Measurements from ENCODE around the gene BTBD6. TPM values are rescaled to one million over a fixed set of nuclear protein-coding genes. Genes with fewer than 3 reads are reported as not detected.

Gene BTBD6
- total and polyA plus RNA-seq, 2 experiments from 2014 or later = 5.3 to 77.5 TPM

GRCh38 chr14:105209091-105209490, 39.2 kb upstream of the BTBD6 start:
- Histone ChIP-seq H3K27ac (no peak overlapping the region), H2AFZ (no peak overlapping the region), H4K20me1 (ENCODE audit: insufficient read depth) (no peaks in the 10 kb centered on the region), H3K9me3 (ENCODE audit: low read depth) (no peaks in the 10 kb centered on the region), H3K4me1 (ENCODE audit: insufficient read depth) (no peaks in the 10 kb centered on the region), H3K79me2 (ENCODE audit: insufficient read depth) (no peaks in the 10 kb centered on the region), H3K4me2 (ENCODE audit: unreplicated experiment) (no peak overlapping the region), H3K36me3 (ENCODE audit: low read depth) (no peaks in the 10 kb centered on the region), H3K9me2 (ENCODE audit: insufficient read depth) (no peaks in the 10 kb centered on the region), H3K27me3 (replicated peaks; ENCODE audit: insufficient read depth) (no peaks in the 10 kb centered on the region), H3K9ac (no peak overlapping the region), H3K4me3 (no peak overlapping the region), H3F3A (ENCODE audit: insufficient read depth) (no peaks in the 10 kb centered on the region)
- WGBS, 2 experiments (ENCODE audit: low coverage in 1 of 2, low lambda C conversion rate in 2 of 2, missing lambda C conversion rate in 2 of 2) = 87 to 90% methylated on average over 8 of the region's 8 CpGs
- in situ Hi-C loops (cut with MboI) = no loop called here
- TF ChIP-seq EZH2 (IDR thresholded peaks at IDR 0.05; ENCODE audit: insufficient read depth, poor library complexity, severe bottlenecking) = no peak
- TF ChIP-seq EZH2phosphoT487 (IDR thresholded peaks at IDR 0.05; ENCODE audit: insufficient read depth, low read depth) = no peak
- DNase-seq = no peak

DNA sequence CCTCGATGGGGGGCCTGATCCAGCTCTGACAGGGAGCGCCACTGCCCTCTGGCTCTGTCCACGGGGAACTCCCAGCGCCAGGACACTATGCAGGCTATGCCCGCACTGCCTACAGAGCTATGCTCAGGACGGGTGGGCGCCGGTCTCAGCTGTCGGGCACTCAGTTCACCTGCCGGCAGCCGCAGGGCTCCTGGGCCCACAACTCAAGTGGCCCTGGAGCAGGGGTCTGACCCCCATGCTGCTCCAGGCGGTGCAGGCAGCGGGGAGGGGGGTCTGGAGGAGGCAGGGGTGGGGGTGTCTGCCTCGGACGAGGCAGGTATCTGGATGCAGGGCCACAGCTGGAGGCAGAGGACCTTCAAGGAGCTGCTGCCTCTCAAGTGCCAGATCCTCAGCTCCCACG, 38.7 kb upstream of the BTBD6 start:
- in situ Hi-C loops (cut with MboI) = no loop called here

GRCh38 chr14:105210266-105211025, 37.9 kb upstream of the BTBD6 start:
- H3K4me2 ChIP-seq (ENCODE audit: unreplicated experiment) = no peak overlapping the region
- in situ Hi-C loops (cut with MboI) = no loop called here

More for the DNA sequence above, 38.7 kb upstream of the BTBD6 start:
- Histone ChIP-seq H3K27ac (no peak overlapping the region), H3K9me3 (ENCODE audit: low read depth) (no peaks in the 10 kb centered on the region), H3K4me1 (ENCODE audit: insufficient read depth) (no peaks in the 10 kb centered on the region), H3K9ac (no peak overlapping the region), H3K36me3 (ENCODE audit: low read depth) (no peaks in the 10 kb centered on the region), H2AFZ (no peak overlapping the region), H3F3A (ENCODE audit: insufficient read depth) (no peaks in the 10 kb centered on the region), H3K9me2 (ENCODE audit: insufficient read depth) (no peaks in the 10 kb centered on the region), H3K27me3 (replicated peaks; ENCODE audit: insufficient read depth) (no peaks in the 10 kb centered on the region), H3K79me2 (ENCODE audit: insufficient read depth) (no peaks in the 10 kb centered on the region), H3K4me3 (no peak overlapping the region), H4K20me1 (ENCODE audit: insufficient read depth) (no peaks in the 10 kb centered on the region), H3K4me2 (ENCODE audit: unreplicated experiment) (no peak overlapping the region)
- DNase-seq = no peak
- TF ChIP-seq EZH2phosphoT487 (IDR thresholded peaks at IDR 0.05; ENCODE audit: insufficient read depth, low read depth) (no peak), EZH2 (IDR thresholded peaks at IDR 0.05; ENCODE audit: insufficient read depth, poor library complexity, severe bottlenecking) (no peak)
- 96 to 100% methylated on average over 12 to 16 of the region's 16 CpGs for WGBS, 2 experiments (ENCODE audit: low coverage in 1 of 2, low lambda C conversion rate in 2 of 2, missing lambda C conversion rate in 2 of 2)

GRCh38 chr14:105211086-105211757, 37.1 kb upstream of the BTBD6 start:
- 90 to 94% methylated on average over 17 to 19 of the region's 23 CpGs for WGBS, 2 experiments (ENCODE audit: low coverage in 1 of 2, low lambda C conversion rate in 2 of 2, missing lambda C conversion rate in 2 of 2)
- H3K9me3 ChIP-seq (ENCODE audit: low read depth) = no peaks in the 10 kb centered on the region
- no peaks in the 10 kb centered on the region for H3K79me2 ChIP-seq (ENCODE audit: insufficient read depth)
- H3K4me2 ChIP-seq (ENCODE audit: unreplicated experiment) = no peak overlapping the region
- DNase-seq = no peak
- H3K4me3 ChIP-seq = no peak overlapping the region
- H3K9ac ChIP-seq = no peak overlapping the region
- H3K27me3 ChIP-seq (replicated peaks; ENCODE audit: insufficient read depth) = no peaks in the 10 kb centered on the region
- no peak overlapping the region for H3K27ac ChIP-seq
- H3K9me2 ChIP-seq (ENCODE audit: insufficient read depth) = no peaks in the 10 kb centered on the region
- no peaks in the 10 kb centered on the region for H3F3A ChIP-seq (ENCODE audit: insufficient read depth)
- no peaks in the 10 kb centered on the region for H3K4me1 ChIP-seq (ENCODE audit: insufficient read depth)
- H4K20me1 ChIP-seq (ENCODE audit: insufficient read depth) = no peaks in the 10 kb centered on the region
- H3K36me3 ChIP-seq (ENCODE audit: low read depth) = no peaks in the 10 kb centered on the region
- H2AFZ ChIP-seq = no peak overlapping the region
- TF ChIP-seq EZH2 (IDR thresholded peaks at IDR 0.05; ENCODE audit: insufficient read depth, poor library complexity, severe bottlenecking) (no peak), EZH2phosphoT487 (IDR thresholded peaks at IDR 0.05; ENCODE audit: insufficient read depth, low read depth) (no peak)
- in situ Hi-C loops (cut with MboI) = no loop called here

More at GRCh38 chr14:105210266-105211025, 37.9 kb upstream of the BTBD6 start:
- H3K36me3 ChIP-seq (ENCODE audit: low read depth) = no peaks in the 10 kb centered on the region
- H3K9me2 ChIP-seq (ENCODE audit: insufficient read depth) = no peaks in the 10 kb centered on the region
- H4K20me1 ChIP-seq (ENCODE audit: insufficient read depth) = no peaks in the 10 kb centered on the region
- no peaks in the 10 kb centered on the region for H3K27me3 ChIP-seq (replicated peaks; ENCODE audit: insufficient read depth)
- no peak overlapping the region for H3K27ac ChIP-seq
- no peak overlapping the region for H2AFZ ChIP-seq
- H3K79me2 ChIP-seq (ENCODE audit: insufficient read depth) = no peaks in the 10 kb centered on the region
- no peaks in the 10 kb centered on the region for H3K9me3 ChIP-seq (ENCODE audit: low read depth)
- no peaks in the 10 kb centered on the region for H3K4me1 ChIP-seq (ENCODE audit: insufficient read depth)
- no peak overlapping the region for H3K4me3 ChIP-seq
- WGBS, 2 experiments (ENCODE audit: low coverage in 1 of 2, low lambda C conversion rate in 2 of 2, missing lambda C conversion rate in 2 of 2) = 92 to 95% methylated on average over 23 to 30 of the region's 30 CpGs
- TF ChIP-seq EZH2 (IDR thresholded peaks at IDR 0.05; ENCODE audit: insufficient read depth, poor library complexity, severe bottlenecking) (no peak), EZH2phosphoT487 (IDR thresholded peaks at IDR 0.05; ENCODE audit: insufficient read depth, low read depth) (no peak)
- no peak for DNase-seq
- no peak overlapping the region for H3K9ac ChIP-seq
- no peaks in the 10 kb centered on the region for H3F3A ChIP-seq (ENCODE audit: insufficient read depth)

Measured in GM23248 (cell line).